HepG2 (cell line): ENCODE data around the gene SCMH1. TPM values are rescaled to one million over a fixed set of nuclear protein-coding genes. Genes with fewer than 3 reads are reported as not detected.
A peak's percentile ranks its signal among the peaks of the same experiment; 100 is the strongest.

Experiments used
- HCFC1 ChIP-seq: fragments of 150-350 bp; IDR thresholded peaks from 2 replicates; pipeline ENCODE4 v1.6.1; 2014; ENCODE audit warnings: low read depth, low read length
- HNRNPH1 ChIP-seq: fragments of 200-400 bp; formaldehyde crosslinking; optimal IDR thresholded peaks from 2 replicates; pipeline ENCODE3; 2017; ENCODE audit warnings: mild to moderate bottlenecking, low read depth, low read length
- IKZF4 ChIP-seq: sonication (generic); formaldehyde crosslinking; IDR thresholded peaks from 2 replicates; pipeline ENCODE4 v1.5.1; 2020; ENCODE audit warnings: borderline replicate concordance, mild to moderate bottlenecking, low read depth, missing genetic modification reagents; ENCODE audit errors: not compliant biosample characterization
- KDM3A ChIP-seq: IDR thresholded peaks from 2 replicates; pipeline ENCODE4 v1.6.1; 2018; ENCODE audit warnings: low read depth, missing compliant biosample characterization
- REL ChIP-seq: sonication (generic); formaldehyde crosslinking; conservative IDR thresholded peaks from 2 replicates; pipeline ENCODE4 v1.8.0; 2022; ENCODE audit warnings: mild to moderate bottlenecking, missing genetic modification reagents, moderate library complexity
- SMAD9 ChIP-seq: sonication (generic); formaldehyde crosslinking; IDR thresholded peaks from 2 replicates; pipeline ENCODE4 v1.5.1; 2020; ENCODE audit warnings: mild to moderate bottlenecking, missing genetic modification reagents
- TEAD3 ChIP-seq: optimal IDR thresholded peaks from 2 replicates; pipeline ENCODE3; 2016; ENCODE audit warnings: borderline replicate concordance
- ZNF296 ChIP-seq: sonication (generic); formaldehyde crosslinking; conservative IDR thresholded peaks from 2 replicates; pipeline ENCODE4 v1.5.0; 2020; ENCODE audit warnings: mild to moderate bottlenecking, missing genetic modification reagents
- ZNF530 ChIP-seq: sonication (generic); formaldehyde crosslinking; IDR thresholded peaks from 2 replicates; pipeline ENCODE4 v1.5.0; 2020; ENCODE audit warnings: low read depth, mild to moderate bottlenecking, missing genetic modification reagents
- ZNF558 ChIP-seq: sonication (generic); formaldehyde crosslinking; IDR thresholded peaks from 2 replicates; pipeline ENCODE4 v1.9.0; 2022; ENCODE audit warnings: mild to moderate bottlenecking, missing genetic modification reagents, borderline replicate concordance
- ZNF674 ChIP-seq: sonication (generic); formaldehyde crosslinking; IDR thresholded peaks from 2 replicates; pipeline ENCODE4 v1.5.0; 2020; ENCODE audit warnings: low read depth, mild to moderate bottlenecking, missing genetic modification reagents
- ZNF710 ChIP-seq: sonication (generic); formaldehyde crosslinking; IDR thresholded peaks from 2 replicates; pipeline ENCODE4 v1.5.0; 2020; ENCODE audit warnings: mild to moderate bottlenecking, missing genetic modification reagents, borderline replicate concordance
- ZNF83 ChIP-seq: sonication (generic); formaldehyde crosslinking; IDR thresholded peaks from 2 replicates; pipeline ENCODE4 v1.4.0; 2020; ENCODE audit warnings: missing genetic modification reagents, mild to moderate bottlenecking, borderline replicate concordance
- ZSCAN20 ChIP-seq: sonication (generic); formaldehyde crosslinking; IDR thresholded peaks from 2 replicates; pipeline ENCODE4 v1.4.0; 2020; ENCODE audit warnings: missing genetic modification reagents, mild to moderate bottlenecking, borderline replicate concordance
- polyA plus RNA-seq, 8 experiments: library from polyadenylated mRNA; depleted of rRNA in 3 of 8; stranded (reverse) in 7 of 8; unstranded in 1 of 8; fragments of >200 nt; fragmentation: Illumina TruSeq in 4 of 8; extraction: Trizol in 4 of 8; gene quantifications; 2 replicates each; pipeline versions ENCODE4 v1.2.1 to v1.2.3, GENCODE V29; 2011 to 2016; ENCODE audit warnings: low read depth in 4 of 8, missing spikeins in 1 of 8, mixed read lengths in 1 of 8; ENCODE audit not compliant: insufficient read depth in 1 of 8
- total RNA-seq, 5 experiments: library from RNA; depleted of rRNA; stranded (reverse); fragments of >200 nt; fragmentation: Illumina TruSeq; extraction: Trizol; gene quantifications; 2 replicates each; pipeline ENCODE4 v1.2.3, GENCODE V29; 2016; ENCODE audit warnings: low read depth in 1 of 5
- TF ChIP-seq, protein P1 (sequence below), 2 experiments: sonication (generic) in 1 of 2; formaldehyde crosslinking in 1 of 2; IDR thresholded peaks; 2 replicates each; pipeline versions ENCODE4 v1.4.0 to v1.6.1; 2018 to 2020; ENCODE audit warnings: missing genetic modification reagents in 2 of 2, borderline replicate concordance in 1 of 2, low read depth in 1 of 2, mild to moderate bottlenecking in 1 of 2, missing biosample characterization in 1 of 2
- TF ChIP-seq, protein P2 (sequence below): sonication (generic); formaldehyde crosslinking; IDR thresholded peaks from 2 replicates; pipeline ENCODE4 v1.4.0; 2020; ENCODE audit warnings: mild to moderate bottlenecking, missing genetic modification reagents
- TF ChIP-seq, protein P3 (sequence below): sonication (generic); formaldehyde crosslinking; IDR thresholded peaks from 2 replicates; pipeline ENCODE4 v1.5.0; 2020; ENCODE audit warnings: mild to moderate bottlenecking, missing genetic modification reagents
- TF ChIP-seq, protein P4 (sequence below): sonication (generic); formaldehyde crosslinking; IDR thresholded peaks from 2 replicates; pipeline ENCODE4 v1.9.0; 2022; ENCODE audit warnings: missing genetic modification reagents, mild to moderate bottlenecking, borderline replicate concordance

SCMH1 gene
- total and polyA plus RNA-seq, 2 of the 13 experiments (the other 11 are each of a cell fraction or from before 2014, with no cell fraction given) = 41.8 to 52.6 TPM

- TF ChIP-seq, protein P1, sequence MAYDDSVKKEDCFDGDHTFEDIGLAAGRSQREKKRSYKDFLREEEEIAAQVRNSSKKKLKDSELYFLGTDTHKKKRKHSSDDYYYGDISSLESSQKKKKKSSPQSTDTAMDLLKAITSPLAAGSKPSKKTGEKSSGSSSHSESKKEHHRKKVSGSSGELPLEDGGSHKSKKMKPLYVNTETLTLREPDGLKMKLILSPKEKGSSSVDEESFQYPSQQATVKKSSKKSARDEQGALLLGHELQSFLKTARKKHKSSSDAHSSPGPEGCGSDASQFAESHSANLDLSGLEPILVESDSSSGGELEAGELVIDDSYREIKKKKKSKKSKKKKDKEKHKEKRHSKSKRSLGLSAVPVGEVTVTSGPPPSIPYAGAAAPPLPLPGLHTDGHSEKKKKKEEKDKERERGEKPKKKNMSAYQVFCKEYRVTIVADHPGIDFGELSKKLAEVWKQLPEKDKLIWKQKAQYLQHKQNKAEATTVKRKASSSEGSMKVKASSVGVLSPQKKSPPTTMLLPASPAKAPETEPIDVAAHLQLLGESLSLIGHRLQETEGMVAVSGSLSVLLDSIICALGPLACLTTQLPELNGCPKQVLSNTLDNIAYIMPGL (CRISPR knock-in tag; IDR thresholded peaks at IDR 0.05; ENCODE audit: borderline replicate concordance in 1 of 2, low read depth in 1 of 2) = 0 out of 4 replicates have a peak, but pooled peaks of 1 of the 2 experiments have one; percentile 20
- no peak for TF ChIP-seq ZSCAN20
- TF ChIP-seq, protein P2, sequence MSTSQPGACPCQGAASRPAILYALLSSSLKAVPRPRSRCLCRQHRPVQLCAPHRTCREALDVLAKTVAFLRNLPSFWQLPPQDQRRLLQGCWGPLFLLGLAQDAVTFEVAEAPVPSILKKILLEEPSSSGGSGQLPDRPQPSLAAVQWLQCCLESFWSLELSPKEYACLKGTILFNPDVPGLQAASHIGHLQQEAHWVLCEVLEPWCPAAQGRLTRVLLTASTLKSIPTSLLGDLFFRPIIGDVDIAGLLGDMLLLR (CRISPR knock-in tag) = no peak
- no peak for TF ChIP-seq ZNF530 (CRISPR knock-in tag)
- TF ChIP-seq ZNF296 (CRISPR knock-in tag) = no peak
- no peak for TF ChIP-seq HCFC1
- TF ChIP-seq REL (CRISPR knock-in tag) = 0 out of 2 replicates have a peak, but pooled peaks have one; percentile 68
- TF ChIP-seq KDM3A (CRISPR knock-in tag) = no peak; the same call in 1 of the 2 replicates
- 0 out of 2 replicates have a peak, but pooled peaks have one; percentile 50 for TF ChIP-seq ZNF710 (CRISPR knock-in tag)
- TF ChIP-seq ZNF674 (CRISPR knock-in tag) = peak; percentile 94
- TF ChIP-seq, protein P3, sequence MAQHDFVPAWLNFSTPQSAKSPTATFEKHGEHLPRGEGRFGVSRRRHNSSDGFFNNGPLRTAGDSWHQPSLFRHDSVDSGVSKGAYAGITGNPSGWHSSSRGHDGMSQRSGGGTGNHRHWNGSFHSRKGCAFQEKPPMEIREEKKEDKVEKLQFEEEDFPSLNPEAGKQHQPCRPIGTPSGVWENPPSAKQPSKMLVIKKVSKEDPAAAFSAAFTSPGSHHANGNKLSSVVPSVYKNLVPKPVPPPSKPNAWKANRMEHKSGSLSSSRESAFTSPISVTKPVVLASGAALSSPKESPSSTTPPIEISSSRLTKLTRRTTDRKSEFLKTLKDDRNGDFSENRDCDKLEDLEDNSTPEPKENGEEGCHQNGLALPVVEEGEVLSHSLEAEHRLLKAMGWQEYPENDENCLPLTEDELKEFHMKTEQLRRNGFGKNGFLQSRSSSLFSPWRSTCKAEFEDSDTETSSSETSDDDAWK = no peak
- TF ChIP-seq ZNF558 (CRISPR knock-in tag) = no peak; the same call in 1 of the 2 replicates
- no peak for TF ChIP-seq HNRNPH1
- no peak for TF ChIP-seq SMAD9 (CRISPR knock-in tag)
- no peak for TF ChIP-seq TEAD3 (CRISPR knock-in tag)
- TF ChIP-seq, protein P4, sequence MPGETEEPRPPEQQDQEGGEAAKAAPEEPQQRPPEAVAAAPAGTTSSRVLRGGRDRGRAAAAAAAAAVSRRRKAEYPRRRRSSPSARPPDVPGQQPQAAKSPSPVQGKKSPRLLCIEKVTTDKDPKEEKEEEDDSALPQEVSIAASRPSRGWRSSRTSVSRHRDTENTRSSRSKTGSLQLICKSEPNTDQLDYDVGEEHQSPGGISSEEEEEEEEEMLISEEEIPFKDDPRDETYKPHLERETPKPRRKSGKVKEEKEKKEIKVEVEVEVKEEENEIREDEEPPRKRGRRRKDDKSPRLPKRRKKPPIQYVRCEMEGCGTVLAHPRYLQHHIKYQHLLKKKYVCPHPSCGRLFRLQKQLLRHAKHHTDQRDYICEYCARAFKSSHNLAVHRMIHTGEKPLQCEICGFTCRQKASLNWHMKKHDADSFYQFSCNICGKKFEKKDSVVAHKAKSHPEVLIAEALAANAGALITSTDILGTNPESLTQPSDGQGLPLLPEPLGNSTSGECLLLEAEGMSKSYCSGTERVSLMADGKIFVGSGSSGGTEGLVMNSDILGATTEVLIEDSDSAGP (CRISPR knock-in tag) = peak; percentile 55
- TF ChIP-seq ZNF83 (CRISPR knock-in tag) = no peak
- TF ChIP-seq IKZF4 (CRISPR knock-in tag) = no peak
These were observed 262.7 kb downstream of the SCMH1 start, which contains the start of gene CTPS1 (continued) for GRCh38 chr1:40979241-40980067.
